SK-N-DZ (cell line): Measurements from ENCODE around the gene TFDP3. TPM values are rescaled to one million over a fixed set of nuclear protein-coding genes. Genes with fewer than 3 reads are reported as not detected.

Experiments used
- DNase-seq: peaks from one replicate; pipeline ENCODE4 v3.0.0-alpha.2; 2015; ENCODE audit warnings: low spot score
- polyA plus RNA-seq, 2 experiments: library from polyadenylated mRNA; depleted of rRNA; stranded (reverse); fragments of >200 nt; gene quantifications; 2 replicates each; pipeline ENCODE4 v1.2.3, GENCODE V29; 2014

The TFDP3 gene
- not detected in 2 replicates for polyA plus RNA-seq (2014; cell fraction: cytosol; rRNA removed)
- polyA plus RNA-seq (2014; cell fraction: nucleus; rRNA removed), result not detected in 2 replicates

DNA sequence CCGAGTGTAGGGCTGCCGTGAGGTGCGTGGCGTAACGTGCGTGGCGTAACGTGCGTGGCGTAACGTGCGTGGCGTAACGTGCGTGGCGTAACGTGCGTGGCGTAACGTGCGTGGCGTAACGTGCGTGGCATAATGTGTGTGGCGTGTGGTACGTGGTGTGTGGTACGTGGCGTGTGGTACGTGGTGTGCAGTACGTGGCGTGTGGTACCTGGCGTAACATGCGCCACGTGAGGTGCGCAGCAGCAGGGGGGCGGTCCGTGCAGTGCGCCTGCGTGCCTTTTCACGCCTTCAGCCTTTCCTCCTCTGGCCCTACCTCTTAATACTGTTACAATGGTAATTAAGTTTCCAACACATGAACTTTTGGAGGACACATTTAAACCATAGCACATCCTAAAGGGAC lies at the start of gene TFDP3:
TFDP3 (minus strand) TSS at position 26 of the 400 bp plus-strand sequence. CDS start 95 bp downstream, outside the sequence.
- no peak for DNase-seq

DNA sequence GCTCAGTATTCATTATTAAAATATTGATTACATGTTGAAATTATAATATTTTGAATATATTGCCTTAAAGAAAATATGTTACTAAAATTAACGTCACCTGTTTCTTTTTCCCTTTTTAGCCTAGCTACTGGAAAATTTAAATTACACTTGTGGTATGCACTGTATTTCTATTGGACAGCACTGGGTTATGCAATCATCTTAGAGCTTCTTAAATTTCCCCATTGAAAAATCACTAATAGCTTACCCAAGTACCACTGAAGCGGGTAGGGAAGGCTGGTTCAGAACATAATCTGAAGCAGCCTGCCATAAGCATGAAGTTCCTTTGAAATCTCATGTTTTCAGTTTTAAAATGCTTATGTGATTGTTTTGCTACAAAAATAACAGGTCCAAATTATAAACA lies 49.5 kb upstream of the TFDP3 start:
- no peak for DNase-seq

- DNase-seq, result no peak
Measured at GRCh38 chrX:133265331-133265730, 47.2 kb upstream of the TFDP3 start.

DNA sequence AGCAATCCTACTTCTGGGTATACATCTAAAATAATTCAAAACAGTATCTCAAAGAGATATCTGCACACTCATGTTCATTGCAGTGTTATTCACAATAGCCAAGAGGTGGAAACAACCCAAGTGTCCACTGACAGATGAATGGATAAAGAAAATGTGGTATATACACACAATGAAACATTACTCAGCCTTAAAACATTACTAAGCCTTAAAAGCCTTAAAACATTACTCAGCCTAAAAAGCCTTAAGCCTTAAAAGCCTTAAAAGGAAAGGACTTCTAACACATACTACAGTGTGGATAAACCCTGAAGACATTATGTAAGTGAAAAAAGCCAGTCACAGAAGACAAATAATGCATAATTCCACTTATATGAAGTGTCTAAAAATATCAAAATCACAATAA lies 40.3 kb upstream of the TFDP3 start:
- DNase-seq, result no peak

DNA sequence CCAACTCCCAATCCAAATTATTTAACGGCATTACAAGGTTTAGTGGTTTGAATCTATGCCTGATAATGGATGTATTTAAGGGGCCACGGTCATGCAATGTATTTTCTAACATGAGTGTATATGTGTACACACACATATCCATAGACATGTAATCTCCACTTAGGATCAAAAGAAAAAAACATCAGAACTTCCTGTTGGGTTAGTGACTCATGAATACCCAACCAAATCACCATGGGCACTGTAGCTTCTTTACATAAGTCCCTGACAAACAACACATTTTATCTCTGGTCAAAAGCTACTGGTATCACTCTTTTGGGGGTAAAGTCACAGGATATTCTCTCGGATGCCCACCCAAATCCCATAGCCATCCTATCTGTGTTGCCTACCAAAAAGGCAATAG lies 36.5 kb upstream of the TFDP3 start:
- no peak for DNase-seq

DNA sequence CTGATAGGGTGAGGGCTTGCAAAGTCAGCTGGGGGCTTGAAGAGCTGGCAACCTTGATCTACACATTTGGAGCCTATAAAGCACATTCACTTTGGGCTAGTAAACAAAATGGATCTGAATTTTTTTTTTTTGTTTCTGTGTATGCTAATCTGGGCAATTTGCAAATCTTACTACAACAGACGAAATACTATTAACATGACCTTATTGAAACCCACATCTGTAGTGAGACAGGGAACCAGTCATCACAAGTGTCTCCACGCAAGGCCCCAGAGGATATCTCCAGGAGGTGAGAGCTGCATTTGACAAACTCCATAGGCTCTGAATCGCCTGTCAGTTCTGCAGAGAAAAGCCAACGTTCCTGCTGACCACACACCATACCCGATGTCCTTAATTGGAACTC lies 33.0 kb upstream of the TFDP3 start:
- DNase-seq, result no peak

- no peak for DNase-seq
Measured at GRCh38 chrX:133250184-133251100, 32.3 kb upstream of the TFDP3 start.

- no peak for DNase-seq
Measured at GRCh38 chrX:133249266-133250058, 31.3 kb upstream of the TFDP3 start.

DNA sequence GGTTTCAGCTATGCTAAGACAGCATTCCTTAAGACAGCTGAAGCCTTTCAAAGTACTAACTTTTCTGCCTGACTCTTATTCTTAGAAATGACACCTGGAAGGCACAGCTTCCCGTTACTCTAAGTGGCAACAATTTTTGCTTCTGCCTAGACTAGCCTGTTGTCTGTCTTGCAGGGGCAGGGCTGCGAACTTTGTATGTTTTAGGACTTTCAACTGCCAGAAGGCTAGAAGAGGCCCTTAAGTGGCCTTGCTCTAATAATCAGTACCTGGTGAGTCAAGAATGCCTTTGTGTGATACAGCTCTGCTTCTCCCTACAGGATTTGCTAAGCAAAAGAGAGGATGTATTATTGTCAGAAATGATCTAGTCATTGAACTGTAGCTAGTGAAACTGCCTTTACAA lies 30.0 kb upstream of the TFDP3 start:
- DNase-seq, result no peak

DNA sequence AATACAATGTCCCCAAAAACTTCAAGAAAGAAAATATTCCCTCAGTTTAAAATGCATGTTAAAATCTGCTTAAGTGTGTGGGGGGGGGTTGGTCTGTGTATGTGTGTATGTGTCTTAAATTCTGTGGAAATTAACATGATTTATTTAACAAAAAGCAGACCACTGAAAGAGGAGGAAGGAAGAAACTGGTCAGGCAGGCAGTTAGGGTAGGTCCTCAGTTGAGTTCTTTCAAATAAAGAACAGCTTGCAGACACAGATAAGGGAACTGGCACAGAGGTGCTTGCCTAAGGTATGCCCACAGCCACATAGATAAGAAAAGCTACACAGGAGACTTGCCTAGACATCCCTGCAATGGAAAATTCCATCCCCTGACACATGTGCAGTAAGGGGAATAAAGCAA lies 28.8 kb upstream of the TFDP3 start:
- no peak for DNase-seq

DNA sequence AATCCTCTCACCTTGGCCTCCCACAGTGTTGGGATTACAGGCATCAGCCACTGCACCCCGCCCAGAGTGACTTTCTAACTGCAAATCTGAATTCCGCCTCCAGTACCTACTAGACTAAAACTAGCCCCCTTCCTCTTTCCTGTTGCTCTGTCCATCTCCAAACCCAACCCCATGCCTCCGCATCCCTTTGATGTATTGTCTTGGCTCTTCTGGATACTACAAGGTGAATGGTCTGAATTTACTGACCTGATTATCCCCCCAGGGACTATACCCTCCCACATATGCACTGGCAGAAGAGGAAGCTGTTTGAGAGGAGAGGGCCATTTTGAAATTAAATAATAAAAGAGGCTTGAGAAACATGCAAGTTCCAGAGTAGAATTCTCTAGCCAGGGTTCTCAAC lies 17.7 kb upstream of the TFDP3 start:
- no peak for DNase-seq

GRCh38 chrX:133232331-133232730 lies 14.2 kb upstream of the TFDP3 start:
- no peak for DNase-seq

- DNase-seq, result no peak
Measured at GRCh38 chrX:133229361-133229760, 11.2 kb upstream of the TFDP3 start.

DNA sequence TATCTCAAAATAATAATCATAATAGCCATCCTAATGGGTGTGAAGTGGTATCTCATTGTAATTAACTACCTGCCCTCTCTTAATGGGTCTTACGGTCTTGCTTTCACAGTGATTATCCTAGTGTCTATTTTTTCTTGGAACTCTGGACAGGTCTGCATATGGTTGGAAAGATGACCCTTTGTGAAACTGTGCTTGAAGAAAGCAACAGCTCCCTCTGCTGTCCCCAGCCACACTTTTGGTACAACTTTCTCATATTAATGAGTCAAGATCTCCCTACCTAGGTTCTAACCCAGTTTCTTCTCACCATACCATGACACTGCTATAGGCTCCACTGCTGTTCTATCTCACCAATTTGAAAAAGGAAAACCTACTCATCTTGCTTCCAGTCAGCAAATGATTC lies 2.4 kb downstream of the TFDP3 start:
- DNase-seq, result no peak

DNA sequence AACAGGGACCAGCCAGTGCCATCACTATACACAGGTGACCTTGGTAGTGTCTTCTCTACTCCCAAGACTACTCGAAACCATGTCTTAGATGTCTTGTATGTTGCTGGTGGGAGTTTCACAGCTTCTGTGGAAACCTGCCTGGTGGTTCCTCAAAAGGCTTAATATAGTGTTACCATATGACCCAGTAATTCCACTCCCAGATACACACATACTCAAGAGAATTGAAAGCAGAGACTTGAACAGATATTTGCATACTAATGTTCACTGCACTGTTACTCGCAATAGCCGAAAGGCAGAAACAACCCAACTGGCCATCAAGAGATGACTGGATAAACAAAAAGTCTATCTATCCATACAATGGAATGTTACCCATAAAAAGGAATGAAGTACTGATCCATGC lies 3.1 kb downstream of the TFDP3 start:
- DNase-seq, result no peak

- DNase-seq, result no peak
Measured at GRCh38 chrX:133214301-133214700, 3.9 kb downstream of the TFDP3 start.

DNA sequence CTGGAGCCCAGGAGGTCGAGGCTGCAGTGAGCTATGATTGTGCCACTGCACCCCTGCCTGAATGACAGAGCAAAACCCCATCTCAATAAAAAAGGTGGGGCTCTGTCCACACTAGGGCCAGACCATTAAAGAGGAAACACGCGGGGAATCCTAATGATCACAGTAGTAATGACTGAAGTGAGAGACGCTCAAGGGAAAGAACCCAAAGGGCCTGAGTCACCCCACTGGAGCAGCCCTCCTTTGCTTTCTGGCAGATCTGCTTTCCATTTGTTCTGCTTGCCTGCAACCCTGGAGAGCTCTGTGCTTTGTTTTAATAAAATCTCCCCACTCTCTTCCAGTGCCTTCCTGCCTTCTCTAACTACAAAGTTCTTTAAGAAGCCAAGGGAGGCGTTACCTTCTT lies 5.0 kb downstream of the TFDP3 start:
- DNase-seq, result no peak

GRCh38 chrX:133207751-133208150 lies 10.4 kb downstream of the TFDP3 start:
- DNase-seq, result no peak

DNA sequence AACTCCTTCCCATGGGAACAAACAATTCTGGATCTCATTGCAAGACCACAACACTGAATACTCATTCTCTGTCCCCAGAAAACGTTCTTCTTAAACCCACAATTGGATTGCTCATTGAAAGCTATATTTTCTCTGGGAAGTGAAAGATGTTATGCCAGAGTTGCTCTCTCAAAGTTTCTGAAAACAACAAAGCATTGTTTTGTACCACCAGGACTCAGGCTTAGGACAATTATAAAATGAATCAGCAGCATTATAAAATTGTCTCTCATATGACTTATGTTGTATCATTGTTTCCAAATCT lies 26.5 kb downstream of the TFDP3 start:
- DNase-seq, result no peak

DNA sequence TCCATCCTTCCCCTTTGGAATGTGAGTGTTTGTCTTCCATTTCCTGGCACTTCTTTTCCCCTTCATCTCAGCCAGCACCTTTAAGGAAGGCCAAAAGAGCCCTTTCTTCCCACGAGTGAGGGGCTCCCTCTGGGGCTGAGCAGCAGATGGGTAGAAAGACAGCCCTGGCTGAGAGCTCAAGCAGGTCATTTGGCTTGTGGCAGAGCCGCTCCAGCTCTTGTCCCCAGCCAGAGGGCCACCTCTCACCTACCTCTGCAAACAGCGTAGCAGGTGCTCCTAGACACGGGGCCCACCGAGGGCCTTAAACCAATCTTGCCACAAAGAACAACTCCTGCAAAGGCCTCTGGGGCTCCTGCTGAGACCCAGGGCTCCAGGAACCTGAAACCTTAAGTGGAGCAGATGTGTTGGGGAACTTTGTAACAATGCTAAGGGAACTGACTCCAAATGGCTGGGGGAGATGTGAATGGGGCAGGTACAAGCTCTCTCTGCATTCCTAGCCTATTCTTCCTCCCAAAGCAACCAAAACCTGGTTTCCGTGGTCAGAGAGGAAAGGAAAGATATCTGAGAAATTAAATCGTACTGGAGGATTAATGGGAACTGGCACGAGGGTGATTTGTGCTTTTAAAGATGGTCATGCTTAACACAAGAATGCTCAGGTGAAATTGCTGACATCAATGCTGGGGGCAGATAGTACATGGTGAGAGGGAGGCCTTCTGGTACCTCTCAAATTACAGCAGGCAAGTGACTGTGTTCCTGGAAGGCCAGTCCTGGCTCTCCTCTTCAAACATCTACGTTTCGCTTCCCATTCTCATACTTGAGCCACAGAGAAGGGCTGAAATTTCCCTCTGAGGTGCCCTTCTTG lies 27.0 kb downstream of the TFDP3 start:
- DNase-seq, result no peak

GRCh38 chrX:133189195-133189594 lies 29.0 kb downstream of the TFDP3 start:
- DNase-seq, result no peak

DNA sequence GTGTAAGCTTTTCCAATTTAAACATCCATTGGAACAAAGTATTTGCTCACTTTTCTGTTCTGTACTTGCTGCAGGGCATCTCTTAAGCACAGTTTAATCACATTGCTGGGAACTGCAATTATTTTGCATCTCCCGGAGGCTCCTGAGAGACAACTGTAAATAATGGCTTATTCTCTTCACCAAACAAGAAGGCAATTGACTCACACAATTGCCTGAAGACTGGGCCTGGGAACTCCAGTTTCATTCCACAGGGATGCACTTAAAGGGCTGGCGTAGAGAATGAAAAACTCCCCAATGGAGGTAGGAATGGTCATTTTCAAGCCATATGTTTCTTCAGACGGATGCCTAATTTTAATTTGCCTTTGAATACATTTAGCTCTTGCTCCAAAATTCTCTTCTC lies 29.5 kb downstream of the TFDP3 start:
- no peak for DNase-seq
